Mononuclear cell (primary cell): ENCODE measurements around the gene MAPK10. TPM values are rescaled to one million over a fixed set of nuclear protein-coding genes. Genes with fewer than 3 reads are reported as not detected.

Experiments
- H3K27me3 ChIP-seq: 2 replicates; pipeline ENCODE4 v1.6.0; 2011; ENCODE audit warnings: low read length, control low read depth; ENCODE audit not compliant: insufficient read depth
- H3K4me1 ChIP-seq: 2 replicates; pipeline ENCODE4 v1.5.1; 2011; ENCODE audit warnings: mild to moderate bottlenecking, low read length, control low read depth; ENCODE audit not compliant: insufficient read depth
- H3K4me3 ChIP-seq: 2 replicates; pipeline ENCODE4 v1.5.1; 2011; ENCODE audit warnings: mild to moderate bottlenecking, low read length, moderate library complexity
- H3K9me3 ChIP-seq: 2 replicates; pipeline ENCODE4 v1.5.1; 2011; ENCODE audit warnings: low read depth, mild to moderate bottlenecking, control low read depth, low read length
- total RNA-seq: library from RNA; depleted of rRNA; stranded (reverse); fragments of >200 nt; gene quantifications from one replicate; pipeline ENCODE4 v1.2.3, GENCODE V29; 2012

Gene MAPK10
- total RNA-seq, 1 donor: 0.52 TPM

DNA sequence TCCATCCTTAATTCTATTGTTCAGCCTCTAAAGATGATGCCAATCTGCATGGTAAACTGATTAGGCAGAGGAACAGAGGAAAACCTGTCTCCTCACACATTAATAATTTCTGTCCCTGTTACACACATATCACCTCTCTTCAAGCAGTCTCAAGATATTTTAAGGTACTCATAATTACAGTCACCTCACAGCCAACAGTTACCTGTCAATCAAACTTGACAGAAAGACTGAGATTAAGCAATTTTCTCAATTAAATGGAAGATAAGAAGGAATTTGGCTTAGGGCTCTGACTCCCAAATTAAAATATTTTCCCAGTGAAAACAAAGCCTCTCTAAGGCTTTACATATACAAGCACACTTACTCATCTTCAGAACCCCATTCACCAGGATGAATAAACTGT lies 85.2 kb downstream of the MAPK10 start:
- Histone ChIP-seq H3K4me1 (no peaks in the 10 kb centered on the region), H3K4me3 (no peak overlapping the region), H3K27me3 (no peaks in the 10 kb centered on the region), H3K9me3 (no peaks in the 10 kb centered on the region)

DNA sequence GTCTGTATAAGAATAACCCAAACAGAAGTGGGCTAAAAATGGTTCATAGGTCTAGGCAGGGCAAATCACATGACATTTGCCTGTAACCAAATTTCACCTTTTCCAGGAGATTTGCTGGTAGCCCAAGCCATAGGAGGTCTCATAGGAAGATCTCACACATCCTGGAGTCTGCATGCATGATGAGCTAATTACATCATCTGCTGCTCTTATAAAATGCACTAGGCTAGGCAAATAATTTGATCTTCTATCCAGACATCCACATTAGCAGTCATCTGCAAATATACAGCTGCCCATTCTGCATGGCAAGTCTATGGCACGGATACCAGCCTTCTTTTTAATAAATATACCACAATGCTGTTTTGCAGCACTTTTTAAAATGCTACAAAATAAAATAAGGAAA lies 87.2 kb downstream of the MAPK10 start:
- Histone ChIP-seq H3K27me3 (no peaks in the 10 kb centered on the region), H3K4me3 (no peak overlapping the region), H3K4me1 (no peaks in the 10 kb centered on the region), H3K9me3 (no peaks in the 10 kb centered on the region)

DNA sequence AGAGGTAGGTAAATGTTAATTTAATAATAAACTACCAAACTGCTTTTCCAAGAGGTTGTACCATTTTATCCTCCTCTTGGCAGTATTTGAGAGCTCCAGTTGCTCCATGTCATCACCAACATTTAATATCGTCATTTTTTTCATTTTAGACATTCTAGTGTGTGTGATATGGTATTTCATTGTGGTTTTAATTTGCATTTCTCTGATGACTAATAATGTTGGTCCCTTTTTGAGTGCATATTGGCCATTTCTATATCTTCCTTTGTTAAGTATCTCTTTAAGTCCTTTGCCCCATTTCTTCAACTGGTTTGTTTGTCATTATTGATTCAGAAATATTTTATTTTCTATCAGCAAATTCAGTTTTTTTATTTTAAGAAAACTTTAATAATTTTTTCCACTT lies 88.8 kb downstream of the MAPK10 start:
- Histone ChIP-seq H3K4me3 (no peak overlapping the region), H3K27me3 (no peaks in the 10 kb centered on the region), H3K4me1 (no peaks in the 10 kb centered on the region), H3K9me3 (no peaks in the 10 kb centered on the region)

DNA sequence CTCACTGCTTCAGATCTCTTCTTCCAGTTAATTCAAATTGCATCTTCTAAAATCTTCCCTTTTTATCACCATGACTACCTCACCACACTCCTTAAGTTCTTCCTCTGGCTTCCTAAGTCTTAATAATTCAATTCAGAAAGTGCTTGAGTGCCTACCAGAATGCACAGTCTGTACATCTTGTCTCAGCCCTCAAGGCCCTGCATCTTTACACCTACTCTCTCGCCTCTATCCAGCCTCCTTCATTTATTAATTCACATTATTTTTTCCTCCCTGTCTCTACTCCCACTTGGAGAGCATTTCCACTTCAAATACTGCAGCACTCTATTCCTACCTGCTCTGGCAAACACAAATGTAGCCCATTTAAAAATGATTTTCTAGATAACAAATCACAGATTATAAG lies 90.5 kb downstream of the MAPK10 start:
- Histone ChIP-seq H3K9me3 (no peaks in the 10 kb centered on the region), H3K4me3 (no peak overlapping the region), H3K4me1 (no peaks in the 10 kb centered on the region), H3K27me3 (no peaks in the 10 kb centered on the region)

DNA sequence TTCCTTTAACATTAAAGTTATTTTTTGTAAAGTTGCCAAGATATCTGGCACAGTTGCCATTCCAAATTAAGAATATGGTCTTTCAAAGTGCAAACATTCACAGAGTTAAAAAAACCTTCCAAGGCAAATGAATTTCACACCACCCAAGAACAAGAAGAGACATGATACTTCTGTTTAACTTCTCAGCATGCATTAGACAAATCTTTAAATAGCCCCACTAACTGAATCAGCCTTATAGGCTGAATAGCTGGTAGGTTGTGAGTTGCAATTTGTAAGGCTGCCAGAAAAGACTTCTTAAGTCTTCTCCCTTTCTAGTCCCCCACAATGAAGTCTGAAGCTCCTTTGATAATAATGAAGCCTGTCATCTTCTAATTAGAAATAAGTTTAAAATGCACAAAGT lies 95.6 kb downstream of the MAPK10 start:
- Histone ChIP-seq H3K9me3 (no peaks in the 10 kb centered on the region), H3K4me1 (no peaks in the 10 kb centered on the region), H3K27me3 (no peaks in the 10 kb centered on the region), H3K4me3 (no peak overlapping the region)

DNA sequence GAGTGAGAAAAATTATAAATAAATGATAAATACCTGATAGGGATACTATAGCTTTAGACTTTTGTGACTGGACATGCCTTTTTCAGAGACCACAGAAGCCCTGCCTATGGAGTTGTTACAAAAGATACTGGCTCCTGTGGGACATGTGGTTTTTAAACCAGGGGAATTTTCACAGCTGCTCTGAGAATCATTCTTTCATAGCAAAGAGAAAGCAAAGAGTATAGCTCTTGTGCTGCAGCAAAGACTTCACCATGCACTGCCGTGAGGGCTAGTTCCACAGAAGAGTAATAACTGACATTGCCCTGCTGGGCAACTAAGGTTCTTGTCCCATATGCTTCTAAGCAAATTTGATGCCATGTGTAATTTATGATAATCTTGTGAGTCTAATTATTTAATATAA lies 98.2 kb downstream of the MAPK10 start:
- no peaks in the 10 kb centered on the region for H3K27me3 ChIP-seq

DNA sequence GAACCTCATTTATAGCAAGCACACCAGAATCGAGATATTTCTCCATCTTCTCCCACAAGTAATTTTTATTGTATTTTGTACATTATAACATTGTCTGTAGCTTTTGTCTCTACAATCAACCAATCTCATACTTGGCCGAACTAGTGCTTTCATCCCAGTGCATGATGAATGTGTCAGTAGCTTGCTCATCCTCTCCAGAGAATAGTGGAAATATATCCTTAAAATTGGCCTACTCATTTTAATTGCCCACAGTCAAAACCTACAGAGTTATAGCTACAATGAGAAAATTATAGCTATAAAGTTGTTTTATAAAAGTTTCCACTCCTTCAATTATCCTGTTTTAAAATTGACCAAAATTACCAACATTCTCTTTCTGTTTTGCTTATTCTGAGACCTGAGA lies 103.8 kb downstream of the MAPK10 start:
- Histone ChIP-seq H3K4me1 (no peaks in the 10 kb centered on the region), H3K9me3 (no peaks in the 10 kb centered on the region), H3K27me3 (no peaks in the 10 kb centered on the region), H3K4me3 (no peak overlapping the region)

More for the DNA sequence above, 98.2 kb downstream of the MAPK10 start:
- Histone ChIP-seq H3K4me1 (no peaks in the 10 kb centered on the region), H3K9me3 (no peaks in the 10 kb centered on the region), H3K4me3 (no peak overlapping the region)

DNA sequence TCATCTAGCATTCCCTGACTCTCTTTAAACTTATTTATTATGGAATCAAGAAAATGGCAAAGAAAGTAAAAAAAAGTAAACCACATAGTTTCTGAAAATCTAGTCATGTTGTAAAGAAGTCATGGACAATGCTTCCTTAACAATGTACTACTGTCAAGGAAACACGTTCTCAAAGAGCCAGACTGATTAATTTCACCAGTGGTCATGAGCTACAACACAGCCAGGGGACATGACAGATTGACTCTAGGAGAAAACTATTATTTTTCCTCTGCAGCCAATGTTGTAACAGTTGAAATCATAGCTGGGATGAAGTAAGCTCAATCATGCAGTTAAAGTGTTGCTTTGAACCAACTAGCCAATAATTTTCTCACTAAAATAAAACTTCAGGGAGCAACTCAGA lies 109.2 kb downstream of the MAPK10 start:
- Histone ChIP-seq H3K9me3 (no peaks in the 10 kb centered on the region), H3K4me3 (no peak overlapping the region), H3K4me1 (no peaks in the 10 kb centered on the region), H3K27me3 (no peaks in the 10 kb centered on the region)

DNA sequence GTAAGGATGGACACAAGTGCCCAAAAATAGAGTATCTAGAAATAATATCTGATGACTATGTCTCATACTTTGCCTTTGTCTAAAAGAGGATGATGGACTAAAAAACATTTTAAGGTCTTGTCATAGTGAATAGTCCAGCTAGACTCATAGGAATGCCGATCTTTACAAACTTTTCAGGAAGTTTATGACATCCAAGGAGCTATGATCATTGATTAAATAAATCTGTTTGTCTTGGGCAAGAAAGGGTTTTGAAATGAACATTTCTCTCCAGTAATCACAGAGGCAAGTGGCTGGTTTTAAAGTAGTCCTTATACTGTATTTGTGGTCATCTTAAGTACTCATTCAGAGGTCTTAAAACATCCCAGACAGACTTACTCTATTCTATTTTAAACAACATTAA lies 109.8 kb downstream of the MAPK10 start:
- Histone ChIP-seq H3K4me1 (no peaks in the 10 kb centered on the region), H3K9me3 (no peaks in the 10 kb centered on the region), H3K4me3 (no peak overlapping the region), H3K27me3 (no peaks in the 10 kb centered on the region)

DNA sequence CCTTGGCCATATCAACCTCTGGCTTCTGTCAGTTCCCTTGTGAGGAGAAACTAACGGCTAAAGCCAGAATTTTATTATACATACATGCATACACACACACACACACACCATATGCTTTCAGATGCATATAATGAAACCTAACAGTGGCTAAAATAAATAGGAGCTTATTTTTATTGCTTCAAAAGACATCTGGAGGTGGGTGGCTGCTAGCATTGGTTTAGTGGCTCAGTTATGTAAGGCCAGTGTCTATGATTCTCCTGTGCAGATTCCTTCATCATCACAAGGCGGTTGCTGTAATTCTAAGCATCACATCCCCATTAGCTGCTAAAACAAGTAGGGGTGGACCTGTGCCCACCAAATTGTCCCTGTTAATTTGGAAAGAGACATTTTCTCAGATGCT lies 110.8 kb downstream of the MAPK10 start:
- H3K27me3 ChIP-seq: no peaks in the 10 kb centered on the region
- H3K9me3 ChIP-seq: no peaks in the 10 kb centered on the region
- H3K4me3 ChIP-seq: no peak overlapping the region
- H3K4me1 ChIP-seq: no peaks in the 10 kb centered on the region

DNA sequence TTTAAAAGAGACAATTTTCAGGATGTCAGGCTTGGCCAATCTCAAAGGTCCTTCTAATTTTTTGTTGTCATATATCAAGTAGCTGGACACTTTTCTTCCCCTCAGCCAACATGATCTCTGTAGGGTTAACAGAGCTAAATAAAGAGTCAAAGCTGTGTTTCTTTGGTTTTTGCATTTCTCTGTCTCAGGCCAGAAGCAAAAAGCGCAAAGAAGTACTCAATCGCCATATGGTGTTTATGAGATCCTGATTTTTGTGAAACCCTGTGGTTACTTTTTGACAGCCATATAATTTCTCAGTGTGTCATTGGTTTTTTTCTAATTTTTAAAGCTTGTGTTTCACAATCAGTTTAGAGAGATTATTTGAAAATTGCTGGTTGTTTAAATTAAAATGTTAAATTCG lies 111.9 kb downstream of the MAPK10 start:
- no peaks in the 10 kb centered on the region for H3K9me3 ChIP-seq
- H3K4me3 ChIP-seq: no peak overlapping the region
- no peaks in the 10 kb centered on the region for H3K27me3 ChIP-seq
- H3K4me1 ChIP-seq: no peaks in the 10 kb centered on the region

DNA sequence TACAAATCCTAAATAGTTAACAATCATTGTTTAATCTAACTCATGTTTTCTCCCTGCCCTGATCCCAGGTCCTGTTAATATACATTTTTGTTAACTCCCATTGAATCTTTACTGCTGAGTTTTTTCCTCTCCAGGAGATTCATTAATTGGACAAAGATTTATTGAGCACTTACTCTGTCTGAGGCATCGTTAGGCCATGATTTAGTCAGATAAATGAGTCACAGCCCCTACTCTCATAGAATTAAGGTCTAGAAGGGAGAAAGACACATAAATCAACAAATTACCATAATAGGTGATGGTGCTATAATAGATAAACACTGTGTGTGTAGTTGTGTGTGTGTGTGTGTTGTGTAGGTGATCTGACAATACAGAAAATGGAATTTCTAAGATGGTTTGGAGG lies 112.5 kb downstream of the MAPK10 start:
- no peaks in the 10 kb centered on the region for H3K27me3 ChIP-seq
- H3K4me3 ChIP-seq: no peak overlapping the region
- no peaks in the 10 kb centered on the region for H3K9me3 ChIP-seq
- no peaks in the 10 kb centered on the region for H3K4me1 ChIP-seq

DNA sequence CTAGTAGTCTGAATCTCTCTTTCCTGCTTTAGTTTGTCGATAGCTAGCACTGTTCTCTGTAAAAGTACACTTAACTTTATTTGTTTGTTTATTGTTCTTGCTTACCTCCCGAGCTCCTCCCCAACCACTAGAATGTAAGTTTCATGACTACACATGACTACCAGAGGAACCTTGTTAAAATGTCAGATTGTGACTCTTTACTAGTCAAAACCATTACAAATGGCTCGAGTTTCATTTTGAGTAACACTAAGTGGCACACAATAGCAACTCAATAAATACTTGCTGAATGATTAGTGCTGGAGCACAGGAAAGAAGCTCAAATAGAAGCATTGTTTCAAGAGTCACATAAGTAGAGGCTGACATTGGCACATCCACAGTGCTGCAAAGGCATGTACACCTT lies 116.1 kb downstream of the MAPK10 start:
- Histone ChIP-seq H3K4me3 (no peak overlapping the region), H3K27me3 (no peaks in the 10 kb centered on the region), H3K9me3 (no peaks in the 10 kb centered on the region), H3K4me1 (no peaks in the 10 kb centered on the region)

DNA sequence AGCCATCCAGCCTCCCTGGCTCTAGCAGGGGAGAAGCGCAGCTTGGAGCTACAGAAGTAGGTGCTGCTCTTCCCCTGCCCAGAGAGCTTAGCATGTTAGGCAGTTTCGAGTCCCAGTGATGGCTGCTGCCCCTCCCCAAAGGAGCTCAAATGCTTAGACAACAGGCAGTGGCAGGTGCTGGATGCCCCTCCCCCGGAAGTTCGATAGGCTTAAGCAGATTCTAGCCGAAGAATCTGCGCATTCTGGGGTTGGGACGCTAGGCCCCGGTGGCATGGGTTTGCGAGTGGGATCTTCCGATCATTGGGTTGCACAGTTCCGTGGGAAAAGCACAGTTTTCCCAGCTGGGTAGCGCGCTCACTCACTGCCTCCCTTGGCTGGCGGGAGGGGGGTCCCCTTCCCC lies 117.2 kb downstream of the MAPK10 start:
- Histone ChIP-seq H3K9me3 (no peaks in the 10 kb centered on the region), H3K4me3 (no peak overlapping the region), H3K27me3 (no peaks in the 10 kb centered on the region), H3K4me1 (no peaks in the 10 kb centered on the region)

DNA sequence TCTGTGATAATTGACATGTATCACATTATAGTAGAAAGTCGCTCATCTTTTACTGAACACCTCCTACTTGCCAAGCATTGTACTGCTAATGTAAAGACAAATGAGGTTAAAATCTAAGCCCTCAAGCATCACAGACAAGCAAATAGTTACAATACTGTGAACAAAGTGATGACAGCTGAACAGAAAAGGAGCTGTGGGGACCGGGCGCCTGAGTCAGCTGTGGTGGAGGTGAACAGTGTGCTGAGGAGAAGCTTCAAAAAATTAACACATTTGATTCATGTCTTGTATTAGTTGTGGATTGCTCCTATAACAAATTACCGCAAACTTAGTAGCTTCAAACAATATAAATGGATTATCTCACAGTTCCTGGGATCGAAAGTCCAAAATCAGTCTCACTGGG lies 124.3 kb downstream of the MAPK10 start:
- Histone ChIP-seq H3K27me3 (no peaks in the 10 kb centered on the region), H3K4me1 (no peaks in the 10 kb centered on the region), H3K4me3 (no peak overlapping the region), H3K9me3 (no peaks in the 10 kb centered on the region)

DNA sequence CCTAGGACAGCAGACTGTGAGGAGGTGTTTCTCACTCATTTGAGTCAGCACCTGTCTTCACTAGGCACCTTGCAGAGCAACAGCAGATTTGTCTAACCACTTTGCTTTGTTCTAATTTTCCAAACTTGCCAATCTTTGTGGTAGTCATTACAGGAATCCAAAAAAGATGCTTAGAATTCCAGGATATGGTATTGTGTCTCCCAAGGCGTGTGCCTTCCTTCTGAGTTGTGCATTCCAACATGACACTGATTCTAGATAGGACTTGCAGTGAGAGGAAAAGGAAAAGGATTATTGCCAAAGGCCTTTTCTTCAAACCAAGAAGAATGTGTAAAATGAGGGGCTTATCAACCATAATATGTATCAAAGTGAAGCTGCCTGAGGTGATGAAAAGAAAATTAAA lies 126.2 kb downstream of the MAPK10 start:
- Histone ChIP-seq H3K4me1 (no peaks in the 10 kb centered on the region), H3K27me3 (no peaks in the 10 kb centered on the region), H3K4me3 (no peak overlapping the region)

DNA sequence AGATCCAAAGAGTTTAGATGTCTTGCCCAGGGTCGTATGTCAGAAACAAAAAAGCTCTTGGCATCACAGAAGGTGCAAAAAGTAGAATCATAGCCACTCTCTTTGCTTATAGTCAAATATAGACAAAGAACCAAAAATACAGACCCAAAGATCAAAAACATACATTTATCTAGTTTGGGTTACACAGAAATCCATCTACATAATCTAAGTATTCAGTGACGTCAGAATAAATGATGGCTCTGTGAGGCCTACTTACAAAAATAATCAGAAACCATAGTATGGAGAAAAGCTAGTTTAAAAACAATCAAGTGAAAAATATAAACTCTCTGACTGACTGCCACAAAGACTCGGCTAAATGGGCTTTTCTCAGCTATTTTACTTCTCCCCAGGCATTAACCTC lies 126.8 kb downstream of the MAPK10 start:
- Histone ChIP-seq H3K9me3 (no peaks in the 10 kb centered on the region), H3K27me3 (no peaks in the 10 kb centered on the region), H3K4me3 (no peak overlapping the region), H3K4me1 (no peaks in the 10 kb centered on the region)

More for the DNA sequence above, 126.2 kb downstream of the MAPK10 start:
- H3K9me3 ChIP-seq: no peaks in the 10 kb centered on the region
